H9 (cell line): ENCODE results near the gene TSPAN1. TPM values are rescaled to one million over a fixed set of nuclear protein-coding genes. Genes with fewer than 3 reads are reported as not detected.

ENCODE experiments used
- DNase-seq: peaks from one replicate; pipeline ENCODE4 v3.0.0-alpha.2; 2017
- H2AFZ ChIP-seq: one replicate; pipeline ENCODE4 v1.6.1; 2013; ENCODE audit warnings: mild to moderate bottlenecking, low read length, control low read depth, moderate library complexity
- H2AK5ac ChIP-seq: 2 replicates; pipeline ENCODE4 v1.6.1; 2013; ENCODE audit warnings: low read length, control low read depth, mixed read lengths; ENCODE audit not compliant: insufficient read length
- H2BK120ac ChIP-seq: one replicate; pipeline ENCODE4 v1.6.1; 2013; ENCODE audit warnings: low read depth, mild to moderate bottlenecking, low read length, control low read depth, inconsistent platforms; ENCODE audit not compliant: poor library complexity, severe bottlenecking
- H2BK12ac ChIP-seq: 2 replicates; pipeline ENCODE4 v1.6.1; 2013; ENCODE audit warnings: low read length, control low read depth, mixed read lengths, low read depth; ENCODE audit not compliant: insufficient read length
- H2BK15ac ChIP-seq: 2 replicates; pipeline ENCODE4 v1.6.1; 2013; ENCODE audit warnings: low read depth, low read length, control low read depth
- H2BK20ac ChIP-seq: one replicate; pipeline ENCODE4 v1.6.1; 2013; ENCODE audit warnings: low read depth, mild to moderate bottlenecking, low read length, control low read depth, inconsistent platforms; ENCODE audit not compliant: poor library complexity, severe bottlenecking
- H2BK5ac ChIP-seq: 2 replicates; pipeline ENCODE4 v1.6.1; 2013; ENCODE audit warnings: low read length, control low read depth, mixed read lengths; ENCODE audit not compliant: insufficient read length
- H3K14ac ChIP-seq: 2 replicates; pipeline ENCODE4 v1.6.1; 2013; ENCODE audit warnings: low read length, control low read depth; ENCODE audit not compliant: insufficient read depth
- H3K18ac ChIP-seq: 2 replicates; pipeline ENCODE4 v1.6.1; 2013; ENCODE audit warnings: low read depth, mild to moderate bottlenecking, mixed read lengths, low read length, control low read depth; ENCODE audit not compliant: insufficient read length
- H3K23ac ChIP-seq: 2 replicates; pipeline ENCODE4 v1.6.1; 2013; ENCODE audit warnings: low read length, control low read depth, mixed read lengths, low read depth; ENCODE audit not compliant: insufficient read length
- H3K23me2 ChIP-seq: 2 replicates; pipeline ENCODE4 v1.6.1; 2013; ENCODE audit warnings: low read depth, mild to moderate bottlenecking, mixed read lengths, low read length, control low read depth; ENCODE audit not compliant: insufficient read length, poor library complexity, severe bottlenecking
- H3K27ac ChIP-seq: 2 replicates; pipeline ENCODE4 v1.5.1; 2013; ENCODE audit warnings: low read length, control low read depth, mixed read lengths, low read depth; ENCODE audit not compliant: insufficient read length
- H3K27me3 ChIP-seq: 2 replicates; pipeline ENCODE4 v1.6.1; 2013; ENCODE audit warnings: low read length, control low read depth, inconsistent platforms; ENCODE audit not compliant: insufficient read depth
- H3K4ac ChIP-seq: 2 replicates; pipeline ENCODE4 v1.6.1; 2013; ENCODE audit warnings: low read depth, mild to moderate bottlenecking, control low read depth, inconsistent platforms, low read length, moderate library complexity
- H3K4me1 ChIP-seq: 2 replicates; pipeline ENCODE4 v1.6.1; 2013; ENCODE audit warnings: low read length, control low read depth, inconsistent platforms; ENCODE audit not compliant: insufficient read depth
- H3K4me2 ChIP-seq: 2 replicates; pipeline ENCODE4 v1.6.1; 2013; ENCODE audit warnings: low read length, control low read depth, mixed read lengths; ENCODE audit not compliant: insufficient read length, insufficient read depth
- H3K56ac ChIP-seq: 2 replicates; pipeline ENCODE4 v1.6.1; 2013; ENCODE audit warnings: low read depth, mild to moderate bottlenecking, mixed read lengths, low read length, control low read depth; ENCODE audit not compliant: insufficient read length
- H3K79me1 ChIP-seq: 2 replicates; pipeline ENCODE4 v1.6.1; 2013; ENCODE audit warnings: low read depth, mild to moderate bottlenecking, moderate library complexity, low read length, control low read depth, inconsistent platforms; ENCODE audit not compliant: insufficient read depth, poor library complexity, severe bottlenecking
- H3K79me2 ChIP-seq: 2 replicates; pipeline ENCODE4 v1.6.1; 2013; ENCODE audit warnings: low read length, control low read depth, inconsistent platforms; ENCODE audit not compliant: insufficient read depth
- H3K9ac ChIP-seq: 2 replicates; pipeline ENCODE4 v1.6.1; 2013; ENCODE audit warnings: low read length, control low read depth, mixed read lengths; ENCODE audit not compliant: insufficient read length; ENCODE audit errors: extremely low read depth
- H3K9me3 ChIP-seq: one replicate; pipeline ENCODE4 v1.6.1; 2013; ENCODE audit warnings: low read depth, low read length, inconsistent platforms; ENCODE audit not compliant: control insufficient read depth
- H3T11ph ChIP-seq: one replicate; pipeline ENCODE4 v1.6.1; 2013; ENCODE audit warnings: mild to moderate bottlenecking, low read length, control low read depth, inconsistent platforms
- H4K20me1 ChIP-seq: one replicate; pipeline ENCODE4 v1.6.1; 2013; ENCODE audit not compliant: control insufficient read depth, insufficient read length, insufficient read depth
- H4K5ac ChIP-seq: 2 replicates; pipeline ENCODE4 v1.6.1; 2013; ENCODE audit warnings: low read depth, mild to moderate bottlenecking, mixed read lengths, low read length, control low read depth; ENCODE audit not compliant: insufficient read length
- H4K8ac ChIP-seq: replicated peaks from 2 replicates; pipeline ENCODE4 v1.6.1; 2013; ENCODE audit warnings: low read length, control low read depth, mixed read lengths, low read depth; ENCODE audit not compliant: insufficient read length
- H4K91ac ChIP-seq: 2 replicates; pipeline ENCODE4 v1.6.1; 2013; ENCODE audit warnings: low read depth, mild to moderate bottlenecking, moderate library complexity, mixed read lengths, low read length, control low read depth; ENCODE audit not compliant: insufficient read length
- H3K27ac Mint-ChIP-seq, 3 experiments: 2 replicates in 2 of 3; 3 replicates in 1 of 3; pipeline ENCODE4 v1.8.0; 2020 to 2021; ENCODE audit warnings: mixed read lengths in 3 of 3, mild to moderate bottlenecking in 1 of 3, moderate library complexity in 1 of 3
- H3K27me3 Mint-ChIP-seq: 2 replicates; pipeline ENCODE4 v1.8.0; 2021; ENCODE audit warnings: low read depth, mild to moderate bottlenecking, moderate library complexity, mixed read lengths
- H3K36me3 Mint-ChIP-seq, 3 experiments: 2 replicates in 2 of 3; 3 replicates in 1 of 3; pipeline ENCODE4 v1.8.0; 2020 to 2021; ENCODE audit warnings: low read depth in 3 of 3, mixed read lengths in 3 of 3; ENCODE audit not compliant: insufficient read depth in 1 of 3
- H3K4me1 Mint-ChIP-seq, 2 experiments: 2 replicates each; pipeline ENCODE4 v1.8.0; 2020; ENCODE audit warnings: mixed read lengths in 2 of 2
- H3K4me3 Mint-ChIP-seq, 2 experiments: 2 replicates in 1 of 2; 3 replicates in 1 of 2; pipeline ENCODE4 v1.8.0; 2020 to 2021; ENCODE audit warnings: mild to moderate bottlenecking in 2 of 2, mixed read lengths in 2 of 2, moderate library complexity in 1 of 2
- H3K9me3 Mint-ChIP-seq, 2 experiments: 2 replicates in 1 of 2; 3 replicates in 1 of 2; pipeline ENCODE4 v1.8.0; 2020; ENCODE audit warnings: mild to moderate bottlenecking in 2 of 2, mixed read lengths in 2 of 2, moderate library complexity in 1 of 2
- CTCF ChIP-seq: fragments of 200-600 bp; sonication (generic); conservative IDR thresholded peaks from 3 replicates; pipeline ENCODE4 v1.8.0; 2021; ENCODE audit warnings: antibody characterized with exemption, mild to moderate bottlenecking
- WGBS: extraction: QIAGEN DNeasy Blood & Tissue Kit; methylation state at CpG from one replicate; pipeline ENCODE4 v1.1.7; 2013; ENCODE audit warnings: missing lambda C conversion rate, low lambda C conversion rate, mixed read lengths; ENCODE audit not compliant: insufficient read length; ENCODE audit errors: extremely low coverage; 5-methylcytosine and 5-hydroxymethylcytosine counted together
- total RNA-seq: library from RNA; stranded (reverse); gene quantifications from 2 replicates; pipeline ENCODE4 v1.2.1, GENCODE V29; 2021

TSPAN1 gene
- total RNA-seq, 1 experiment from 2014 or later, result not detected

GRCh38 chr1:46159516-46159915 lies 15.4 kb upstream of the TSPAN1 start:
- peaks cover 2% of the 10 kb centered on the region; the same call in 1 of the 2 replicates for H3K27me3 Mint-ChIP-seq
- H3K9me3 ChIP-seq, result no peaks in the 10 kb centered on the region
- H2BK12ac ChIP-seq, result no peak overlapping the region
- H3K18ac ChIP-seq, result no peak overlapping the region
- no peak overlapping the region for H2BK120ac ChIP-seq
- H3K23me2 ChIP-seq, result no peaks in the 10 kb centered on the region
- H3K9ac ChIP-seq, result no peak overlapping the region
- no peaks in the 10 kb centered on the region for H4K20me1 ChIP-seq
- H3K56ac ChIP-seq, result no peak overlapping the region
- no peak overlapping the region for H3K4me3 Mint-ChIP-seq
- H4K91ac ChIP-seq, result no peak overlapping the region
- H3K14ac ChIP-seq, result no peak overlapping the region
- no peaks in the 10 kb centered on the region for H3K79me1 ChIP-seq
- no peaks in the 10 kb centered on the region for H3K4me1 ChIP-seq
- H3K4me2 ChIP-seq, result no peak overlapping the region
- no peak overlapping the region for H4K5ac ChIP-seq
- H2AK5ac ChIP-seq, result no peak overlapping the region
- WGBS, result no CpG with 5 or more reads among the region's 3 CpGs
- H3K27me3 ChIP-seq, result no peaks in the 10 kb centered on the region
- H3K27ac ChIP-seq, result no peak overlapping the region
- H2BK5ac ChIP-seq, result no peak overlapping the region
- H2BK20ac ChIP-seq, result no peak overlapping the region
- no peak overlapping the region for H3K4ac ChIP-seq
- H3K36me3 Mint-ChIP-seq, result no peaks in the 10 kb centered on the region; a peak in 1 of 7 replicates
- H3T11ph ChIP-seq, result no peak overlapping the region
- no peak for DNase-seq
- H4K8ac ChIP-seq, result no peak overlapping the region
- H3K79me2 ChIP-seq, result no peaks in the 10 kb centered on the region
- no peaks in the 10 kb centered on the region for H3K4me1 Mint-ChIP-seq
- no peaks in the 10 kb centered on the region for H3K9me3 Mint-ChIP-seq
- no peak overlapping the region for H2AFZ ChIP-seq
- H2BK15ac ChIP-seq, result no peak overlapping the region
- TF ChIP-seq CTCF, result no peak
- H3K27ac Mint-ChIP-seq, result no peak overlapping the region
- H3K23ac ChIP-seq, result no peak overlapping the region
